Measurements from ENCODE around the gene GATA2. TPM values are rescaled to one million over a fixed set of nuclear protein-coding genes. Genes with fewer than 3 reads are reported as not detected.

The GATA2 gene
- total and polyA plus RNA-seq, 12 donors: 6.8 to 29.8 (median 12.6) TPM

DNA sequence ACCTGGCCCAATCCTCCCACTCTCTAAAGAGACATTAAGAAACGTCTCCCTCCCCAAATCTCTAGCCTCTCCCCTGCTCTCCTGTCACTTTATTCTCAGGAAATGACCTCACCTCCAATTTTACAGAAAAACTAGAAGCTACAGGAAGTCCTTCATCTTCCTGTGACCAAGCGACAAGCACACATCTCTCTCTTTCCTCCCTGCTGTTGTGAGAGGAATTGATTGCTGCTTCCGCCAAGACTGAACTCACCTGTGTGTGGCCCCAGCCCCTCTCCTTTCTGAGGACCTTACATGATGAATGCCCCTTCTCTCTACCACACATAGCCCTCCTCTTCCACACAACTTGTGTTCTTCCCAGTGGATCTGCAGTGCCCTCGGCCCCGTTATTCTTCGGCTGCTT, 44.5 kb downstream of the GATA2 start:
- DNase-seq: no peak
- ATAC-seq: no peak
- 64 to 66% methylated on average over 6 of the region's 6 CpGs for WGBS, 2 donors
- Histone ChIP-seq H3K4me3 (no peak overlapping the region), H3K27ac (no peak overlapping the region), H3K9me3 (no peaks in the 10 kb centered on the region), H3K36me3 (no peaks in the 10 kb centered on the region), H3K4me1 (no peaks in the 10 kb centered on the region), H3K27me3 (peaks cover 0 to 12% (median 0%) of the 10 kb centered on the region in 7 donors)
- intact Hi-C loops (cut with DNase I): no loop called here
- TF ChIP-seq, protein P1, sequence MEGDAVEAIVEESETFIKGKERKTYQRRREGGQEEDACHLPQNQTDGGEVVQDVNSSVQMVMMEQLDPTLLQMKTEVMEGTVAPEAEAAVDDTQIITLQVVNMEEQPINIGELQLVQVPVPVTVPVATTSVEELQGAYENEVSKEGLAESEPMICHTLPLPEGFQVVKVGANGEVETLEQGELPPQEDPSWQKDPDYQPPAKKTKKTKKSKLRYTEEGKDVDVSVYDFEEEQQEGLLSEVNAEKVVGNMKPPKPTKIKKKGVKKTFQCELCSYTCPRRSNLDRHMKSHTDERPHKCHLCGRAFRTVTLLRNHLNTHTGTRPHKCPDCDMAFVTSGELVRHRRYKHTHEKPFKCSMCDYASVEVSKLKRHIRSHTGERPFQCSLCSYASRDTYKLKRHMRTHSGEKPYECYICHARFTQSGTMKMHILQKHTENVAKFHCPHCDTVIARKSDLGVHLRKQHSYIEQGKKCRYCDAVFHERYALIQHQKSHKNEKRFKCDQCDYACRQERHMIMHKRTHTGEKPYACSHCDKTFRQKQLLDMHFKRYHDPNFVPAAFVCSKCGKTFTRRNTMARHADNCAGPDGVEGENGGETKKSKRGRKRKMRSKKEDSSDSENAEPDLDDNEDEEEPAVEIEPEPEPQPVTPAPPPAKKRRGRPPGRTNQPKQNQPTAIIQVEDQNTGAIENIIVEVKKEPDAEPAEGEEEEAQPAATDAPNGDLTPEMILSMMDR (IDR thresholded peaks at IDR 0.05): no peak

DNA sequence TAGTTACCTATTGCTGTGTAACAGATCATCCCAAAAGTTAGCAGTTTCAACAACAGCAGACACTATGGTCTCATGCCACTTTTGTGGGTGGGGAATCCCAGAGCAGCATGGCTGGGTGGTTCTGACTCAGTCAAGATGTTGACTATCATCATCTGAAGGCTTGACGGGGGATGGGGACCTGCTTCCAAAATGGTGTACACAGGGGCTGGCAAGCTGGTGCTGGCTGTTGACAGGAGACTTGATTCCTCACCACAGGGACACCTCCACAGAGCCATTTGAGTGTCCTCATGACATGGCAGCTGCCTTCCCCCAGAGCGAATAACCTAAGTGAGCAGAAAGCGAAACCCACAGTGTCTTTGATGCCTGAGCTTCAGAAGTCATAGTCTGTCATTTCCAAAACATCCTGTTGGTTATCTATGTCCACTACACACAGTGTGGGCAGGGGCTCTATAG, 45.4 kb downstream of the GATA2 start:
- intact Hi-C loops (cut with DNase I): no loop called here
- Histone ChIP-seq H3K4me1 (no peaks in the 10 kb centered on the region), H3K9me3 (no peaks in the 10 kb centered on the region), H3K36me3 (no peaks in the 10 kb centered on the region), H3K4me3 (no peak overlapping the region), H3K27me3 (peaks cover 0 to 10% (median 0%) of the 10 kb centered on the region in 7 donors), H3K27ac (no peak overlapping the region)
- TF ChIP-seq, protein P1 (IDR thresholded peaks at IDR 0.05): no peak
- 87 to 99% methylated on average over 3 of the region's 3 CpGs for WGBS, 2 donors
- ATAC-seq (no peak), DNase-seq (no peak)

DNA sequence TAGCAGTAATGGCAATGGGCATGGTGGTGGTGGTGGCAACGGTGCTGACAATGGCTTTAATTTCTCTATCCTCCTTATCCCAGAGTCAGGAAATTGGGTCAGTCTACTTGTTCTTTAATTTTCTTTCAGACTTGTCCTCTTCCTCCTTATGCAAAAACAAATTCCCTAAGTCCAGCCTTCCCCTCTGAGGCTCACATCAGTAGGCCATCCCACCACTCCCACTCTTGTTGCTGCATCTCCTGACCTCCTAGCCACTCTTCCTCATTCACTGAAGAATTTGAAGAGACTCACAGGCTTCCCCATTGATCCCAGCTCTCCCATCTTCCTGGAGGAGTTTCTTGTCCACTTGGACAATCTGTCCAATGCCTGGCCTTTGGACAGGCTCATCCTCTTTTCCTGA, 46.2 kb downstream of the GATA2 start:
- no peak for DNase-seq
- TF ChIP-seq, protein P1 (IDR thresholded peaks at IDR 0.05): no peak

DNA sequence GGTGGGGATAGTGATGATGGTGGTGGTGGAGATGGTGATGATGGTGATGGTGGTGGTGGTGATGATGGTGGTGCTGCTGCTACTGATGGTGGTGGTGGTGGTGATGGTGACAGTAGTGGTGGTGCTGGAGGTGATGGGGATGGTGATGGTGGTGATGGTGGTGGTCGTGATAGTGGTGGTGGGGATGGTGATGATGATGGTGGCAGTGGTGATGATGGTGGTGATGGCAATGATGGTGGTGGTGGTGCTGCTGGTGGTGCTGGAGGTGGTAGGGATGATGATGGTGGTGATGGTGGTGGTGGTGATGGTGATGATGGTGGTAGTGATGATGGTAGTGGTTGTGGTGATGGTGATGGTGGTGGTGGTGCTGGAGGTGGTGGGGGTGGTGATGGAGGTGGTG, 47.6 kb downstream of the GATA2 start:
- H3K27ac ChIP-seq: no peak overlapping the region
- H3K4me3 ChIP-seq: no peak overlapping the region
- TF ChIP-seq, protein P1 (IDR thresholded peaks at IDR 0.05): no peak
- no peaks in the 10 kb centered on the region for H3K36me3 ChIP-seq
- no peaks in the 10 kb centered on the region for H3K4me1 ChIP-seq
- H3K27me3 ChIP-seq: peaks cover 0 to 10% (median 0%) of the 10 kb centered on the region in 7 donors
- H3K9me3 ChIP-seq: no peaks in the 10 kb centered on the region
- 82 to 92% methylated on average over 1 of the region's 1 CpG for WGBS, 2 donors
- DNase-seq: no peak
- ATAC-seq: no peak
- intact Hi-C loops (cut with DNase I): no loop called here

More for the DNA sequence above, 46.2 kb downstream of the GATA2 start:
- Histone ChIP-seq H3K36me3 (no peaks in the 10 kb centered on the region), H3K9me3 (no peaks in the 10 kb centered on the region), H3K4me1 (no peaks in the 10 kb centered on the region), H3K27me3 (peaks cover 0 to 10% (median 0%) of the 10 kb centered on the region in 7 donors), H3K27ac (no peak overlapping the region), H3K4me3 (no peak overlapping the region)
- intact Hi-C loops (cut with DNase I): no loop called here
- 93 to 94% methylated on average over 1 of the region's 1 CpG for WGBS, 2 donors
- ATAC-seq: no peak
